ENCODE measurements around the gene SEPTIN12. TPM values are rescaled to one million over a fixed set of nuclear protein-coding genes. Genes with fewer than 3 reads are reported as not detected.

SEPTIN12 gene
- total and polyA plus RNA-seq, 4 donors: not detected

DNA sequence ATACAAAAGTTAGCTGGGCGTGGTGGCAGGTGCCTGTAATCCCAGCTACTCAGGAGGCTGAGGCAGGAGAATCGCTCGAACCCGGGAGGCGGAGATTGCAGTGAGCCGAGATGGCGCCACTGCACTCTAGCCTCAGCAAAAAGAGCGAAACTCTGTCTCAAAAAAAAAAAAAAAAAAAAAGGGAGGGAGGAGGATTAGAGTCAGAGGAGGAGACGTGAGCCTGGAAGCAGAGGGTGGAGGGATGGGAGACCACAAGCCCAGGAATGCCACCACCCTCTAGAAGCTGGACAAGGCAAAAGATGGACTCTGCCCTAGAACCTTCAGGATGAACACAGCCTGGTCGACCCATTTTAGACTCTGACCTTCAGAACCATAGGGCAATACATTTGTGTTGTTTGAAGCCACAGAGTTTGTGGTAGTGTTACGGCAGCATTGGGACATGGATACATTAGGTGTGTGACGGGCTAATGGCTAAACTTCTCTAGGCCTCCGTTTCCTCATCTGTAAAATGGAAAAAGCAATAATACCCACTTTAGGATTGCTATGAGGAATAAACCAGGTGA, 4.9 kb upstream of the SEPTIN12 start:
- DNase-seq (no peak), ATAC-seq (ENCODE audit: insufficient read depth, low FRiP score) (no peak)
- peaks cover 0 to 12% (median 5%) of the 10 kb centered on the region in 4 donors for H3K36me3 ChIP-seq (ENCODE audit: control insufficient read depth in 4 of 4, insufficient read depth in 4 of 4, low read length in 4 of 4)
- H3K9me3 ChIP-seq (ENCODE audit: control insufficient read depth in 4 of 4, insufficient read depth in 3 of 4, low read length in 3 of 4): no peaks in the 10 kb centered on the region
- no peaks in the 10 kb centered on the region for H3K4me1 ChIP-seq (ENCODE audit: control insufficient read depth in 5 of 5, insufficient read depth in 5 of 5, low read length in 5 of 5)
- 80 to 86% methylated on average over 13 of the region's 13 CpGs for WGBS, 2 donors
- no peak overlapping the region for H3K4me3 ChIP-seq
- TF ChIP-seq, protein P1, sequence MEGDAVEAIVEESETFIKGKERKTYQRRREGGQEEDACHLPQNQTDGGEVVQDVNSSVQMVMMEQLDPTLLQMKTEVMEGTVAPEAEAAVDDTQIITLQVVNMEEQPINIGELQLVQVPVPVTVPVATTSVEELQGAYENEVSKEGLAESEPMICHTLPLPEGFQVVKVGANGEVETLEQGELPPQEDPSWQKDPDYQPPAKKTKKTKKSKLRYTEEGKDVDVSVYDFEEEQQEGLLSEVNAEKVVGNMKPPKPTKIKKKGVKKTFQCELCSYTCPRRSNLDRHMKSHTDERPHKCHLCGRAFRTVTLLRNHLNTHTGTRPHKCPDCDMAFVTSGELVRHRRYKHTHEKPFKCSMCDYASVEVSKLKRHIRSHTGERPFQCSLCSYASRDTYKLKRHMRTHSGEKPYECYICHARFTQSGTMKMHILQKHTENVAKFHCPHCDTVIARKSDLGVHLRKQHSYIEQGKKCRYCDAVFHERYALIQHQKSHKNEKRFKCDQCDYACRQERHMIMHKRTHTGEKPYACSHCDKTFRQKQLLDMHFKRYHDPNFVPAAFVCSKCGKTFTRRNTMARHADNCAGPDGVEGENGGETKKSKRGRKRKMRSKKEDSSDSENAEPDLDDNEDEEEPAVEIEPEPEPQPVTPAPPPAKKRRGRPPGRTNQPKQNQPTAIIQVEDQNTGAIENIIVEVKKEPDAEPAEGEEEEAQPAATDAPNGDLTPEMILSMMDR (IDR thresholded peaks at IDR 0.05; ENCODE audit: control extremely low read depth, extremely low read depth): no peak
- no peak overlapping the region for H3K27ac ChIP-seq (ENCODE audit: low read depth in 1 of 2, low read length in 1 of 2)
- no peaks in the 10 kb centered on the region for H3K27me3 ChIP-seq (ENCODE audit: control insufficient read depth in 3 of 3, insufficient read depth in 3 of 3, low read length in 2 of 3)
- H3K9ac ChIP-seq (ENCODE audit: insufficient read depth in 1 of 2, low read length in 2 of 2): no peak overlapping the region

DNA sequence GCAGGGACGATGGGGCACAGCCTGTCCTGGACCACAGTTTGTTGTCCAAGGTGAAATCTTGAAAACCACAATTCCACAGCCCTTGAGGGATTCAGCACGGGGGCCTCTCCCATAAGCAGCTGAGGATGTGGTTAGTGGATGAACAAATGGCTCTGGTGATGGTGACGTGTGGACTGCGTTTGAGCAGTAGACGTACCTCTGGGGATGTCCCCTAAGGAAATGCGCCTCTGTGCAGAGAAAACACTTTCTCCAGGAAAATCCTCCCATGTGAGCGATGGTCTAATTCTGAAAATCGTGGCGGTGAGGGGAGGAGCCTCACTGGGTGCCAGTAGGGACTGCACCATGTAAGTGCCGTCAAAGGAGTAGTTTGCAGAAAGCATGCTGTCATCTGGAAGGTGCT, 2.7 kb upstream of the SEPTIN12 start:
- no peaks in the 10 kb centered on the region for H3K4me1 ChIP-seq (ENCODE audit: control insufficient read depth in 5 of 5, insufficient read depth in 5 of 5, low read length in 5 of 5)
- WGBS, 2 donors: 59 to 75% methylated on average over 10 of the region's 10 CpGs
- TF ChIP-seq, protein P1 (IDR thresholded peaks at IDR 0.05; ENCODE audit: control extremely low read depth, extremely low read depth): no peak
- no peak overlapping the region for H3K9ac ChIP-seq (ENCODE audit: insufficient read depth in 1 of 2, low read length in 2 of 2)
- ATAC-seq (ENCODE audit: insufficient read depth, low FRiP score): no peak
- no peak for DNase-seq
- no peak overlapping the region for H3K4me3 ChIP-seq
- H3K27ac ChIP-seq (ENCODE audit: low read depth in 1 of 2, low read length in 1 of 2): no peak overlapping the region
- H3K36me3 ChIP-seq (ENCODE audit: control insufficient read depth in 4 of 4, insufficient read depth in 4 of 4, low read length in 4 of 4): peaks cover 0 to 1% (median 0%) of the 10 kb centered on the region in 4 donors
- H3K9me3 ChIP-seq (ENCODE audit: control insufficient read depth in 4 of 4, insufficient read depth in 3 of 4, low read length in 3 of 4): no peaks in the 10 kb centered on the region
- no peaks in the 10 kb centered on the region for H3K27me3 ChIP-seq (ENCODE audit: control insufficient read depth in 3 of 3, insufficient read depth in 3 of 3, low read length in 2 of 3)

DNA sequence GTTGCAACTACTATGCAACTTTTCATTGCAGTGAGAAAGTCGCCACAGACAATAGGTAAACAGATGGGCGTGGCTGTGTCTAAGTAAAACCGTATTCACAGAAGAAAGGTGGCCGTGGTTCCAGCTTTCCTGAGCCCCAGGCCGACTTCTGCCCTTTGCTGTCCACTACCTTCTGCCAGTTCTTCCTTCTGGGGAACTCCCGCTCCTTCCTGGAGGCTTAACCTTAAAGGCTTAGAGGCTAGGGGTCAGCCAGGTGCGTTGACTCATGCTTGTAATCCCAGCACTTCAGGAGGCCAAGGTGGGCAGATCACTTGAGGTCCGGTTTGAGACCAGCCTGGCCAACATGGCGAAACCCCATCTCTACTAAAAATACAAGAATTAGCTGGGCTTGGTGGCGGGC, 2.1 kb upstream of the SEPTIN12 start:
- no peak for DNase-seq
- no peak overlapping the region for H3K27ac ChIP-seq (ENCODE audit: low read depth in 1 of 2, low read length in 1 of 2)
- H3K36me3 ChIP-seq (ENCODE audit: control insufficient read depth in 4 of 4, insufficient read depth in 4 of 4, low read length in 4 of 4): no peaks in the 10 kb centered on the region
- H3K27me3 ChIP-seq (ENCODE audit: control insufficient read depth in 3 of 3, insufficient read depth in 3 of 3, low read length in 2 of 3): no peaks in the 10 kb centered on the region
- no peaks in the 10 kb centered on the region for H3K9me3 ChIP-seq (ENCODE audit: control insufficient read depth in 4 of 4, insufficient read depth in 3 of 4, low read length in 3 of 4)
- H3K9ac ChIP-seq (ENCODE audit: insufficient read depth in 1 of 2, low read length in 2 of 2): no peak overlapping the region
- WGBS, 2 donors: 78 to 83% methylated on average over 10 of the region's 10 CpGs
- H3K4me1 ChIP-seq (ENCODE audit: control insufficient read depth in 5 of 5, insufficient read depth in 5 of 5, low read length in 5 of 5): no peaks in the 10 kb centered on the region
- H3K4me3 ChIP-seq: no peak overlapping the region
- TF ChIP-seq, protein P1 (IDR thresholded peaks at IDR 0.05; ENCODE audit: control extremely low read depth, extremely low read depth): no peak
- ATAC-seq (ENCODE audit: insufficient read depth, low FRiP score): no peak

DNA sequence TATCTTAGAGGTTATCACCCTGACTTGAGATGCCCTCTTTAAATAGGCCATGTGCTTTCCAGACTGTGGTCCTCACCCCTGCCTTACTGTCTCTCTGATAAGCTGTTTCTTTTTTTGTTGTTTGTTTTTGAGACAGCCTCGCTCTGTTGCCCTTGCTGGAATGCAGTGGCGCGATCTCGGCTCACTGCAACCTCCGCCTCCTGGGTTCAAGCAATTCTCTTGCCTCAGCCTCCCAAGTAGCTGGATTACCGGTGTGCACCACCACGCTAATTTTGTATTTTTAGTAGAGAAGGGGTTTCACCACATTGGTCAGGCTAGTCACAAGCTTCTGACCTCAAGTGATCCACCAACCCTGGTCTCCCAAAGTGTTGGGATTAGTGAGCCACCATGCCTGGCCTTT, 765 bp upstream of the SEPTIN12 start:
- TF ChIP-seq, protein P1 (IDR thresholded peaks at IDR 0.05; ENCODE audit: control extremely low read depth, extremely low read depth): no peak
- WGBS, 2 donors: 81 to 91% methylated on average over 7 of the region's 7 CpGs
- no peaks in the 10 kb centered on the region for H3K9me3 ChIP-seq (ENCODE audit: control insufficient read depth in 4 of 4, insufficient read depth in 3 of 4, low read length in 3 of 4)
- no peaks in the 10 kb centered on the region for H3K27me3 ChIP-seq (ENCODE audit: control insufficient read depth in 3 of 3, insufficient read depth in 3 of 3, low read length in 2 of 3)
- H3K27ac ChIP-seq (ENCODE audit: low read depth in 1 of 2, low read length in 1 of 2): no peak overlapping the region
- H3K36me3 ChIP-seq (ENCODE audit: control insufficient read depth in 4 of 4, insufficient read depth in 4 of 4, low read length in 4 of 4): no peaks in the 10 kb centered on the region
- H3K4me1 ChIP-seq (ENCODE audit: control insufficient read depth in 5 of 5, insufficient read depth in 5 of 5, low read length in 5 of 5): no peaks in the 10 kb centered on the region
- no peak overlapping the region for H3K4me3 ChIP-seq
- no peak overlapping the region for H3K9ac ChIP-seq (ENCODE audit: insufficient read depth in 1 of 2, low read length in 2 of 2)
- DNase-seq (no peak), ATAC-seq (ENCODE audit: insufficient read depth, low FRiP score) (no peak)

Data from lung (tissue), 12 donors.